Smooth muscle cell (in vitro differentiated cells): ENCODE data around the gene SERAC1. TPM values are rescaled to one million over a fixed set of nuclear protein-coding genes. Genes with fewer than 3 reads are reported as not detected.

Experiments
- DNase-seq: peaks from one replicate; lab custom pipeline; 2025; ENCODE audit not compliant: unreplicated experiment; lab: John Stamatoyannopoulos, UW
- H2AFZ ChIP-seq: fragments of 200-600 bp; sonication (generic); 2 replicates; pipeline ENCODE4 v1.6.0; 2016; ENCODE audit warnings: antibody characterized with exemption, low read depth, mild to moderate bottlenecking
- H3F3A ChIP-seq: fragments of 200-600 bp; sonication (generic); 2 replicates; pipeline ENCODE4 v1.6.0; 2017; ENCODE audit warnings: antibody characterized with exemption, low read depth
- H3K27ac ChIP-seq: fragments of 200-600 bp; sonication (generic); 2 replicates; pipeline ENCODE4 v1.5.1; 2016; ENCODE audit warnings: low read depth, mild to moderate bottlenecking
- H3K27me3 ChIP-seq: fragments of 200-600 bp; sonication (generic); 2 replicates; pipeline ENCODE4 v1.6.1; 2016; ENCODE audit warnings: low read depth, mild to moderate bottlenecking
- H3K36me3 ChIP-seq: fragments of 200-600 bp; sonication (generic); 2 replicates; pipeline ENCODE4 v1.5.1; 2016; ENCODE audit warnings: low read depth
- H3K4me1 ChIP-seq: fragments of 200-600 bp; sonication (generic); 2 replicates; pipeline ENCODE4 v1.5.1; 2016; ENCODE audit warnings: low read depth
- H3K4me2 ChIP-seq: fragments of 200-600 bp; sonication (generic); 2 replicates; pipeline ENCODE4 v1.6.0; 2016; ENCODE audit warnings: mild to moderate bottlenecking
- H3K4me3 ChIP-seq: fragments of 200-600 bp; sonication (generic); 2 replicates; pipeline ENCODE4 v1.5.1; 2016; ENCODE audit warnings: mild to moderate bottlenecking
- H3K79me2 ChIP-seq: fragments of 200-600 bp; sonication (generic); 2 replicates; pipeline ENCODE4 v1.6.0; 2016; ENCODE audit warnings: low read depth, mild to moderate bottlenecking
- H3K9ac ChIP-seq: fragments of 200-600 bp; sonication (generic); 2 replicates; pipeline ENCODE4 v1.6.0; 2016; ENCODE audit warnings: low read depth
- H3K9me3 ChIP-seq: fragments of 200-600 bp; sonication (generic); replicated peaks from 2 replicates; pipeline ENCODE4 v1.5.1; 2016; ENCODE audit warnings: low read depth
- H4K20me1 ChIP-seq: fragments of 200-600 bp; sonication (generic); 2 replicates; pipeline ENCODE4 v1.6.0; 2016; ENCODE audit warnings: low read depth
- CTCF ChIP-seq: fragments of 200-600 bp; sonication (generic); IDR thresholded peaks from 2 replicates; pipeline ENCODE4 v1.5.1; 2017; ENCODE audit warnings: borderline replicate concordance, mild to moderate bottlenecking, antibody characterized with exemption; ENCODE audit not compliant: insufficient read depth, poor library complexity, severe bottlenecking
- WGBS: methylation state at CpG from one replicate; pipeline ENCODE4 v1.1.7; 2016; ENCODE audit warnings: low lambda C conversion rate; 5-methylcytosine and 5-hydroxymethylcytosine counted together
- polyA plus RNA-seq: library from polyadenylated mRNA; unstranded; fragments of >200 nt; fragmentation: Nextera tagmentation; extraction: Ambion mirVana; gene quantifications from 2 replicates; pipeline ENCODE4 v1.2.1, GENCODE V29; 2016
- total RNA-seq: library from RNA; depleted of rRNA; stranded (reverse); fragments of >200 nt; gene quantifications from 2 replicates; pipeline ENCODE4 v1.2.3, GENCODE V29; 2014

Gene SERAC1
- total and polyA plus RNA-seq, 2 experiments from 2014 or later = 2.6 to 5.6 TPM

GRCh38 chr6:158131926-158132325 lies 36.1 kb downstream of the SERAC1 start:
- no peak overlapping the region for H3K27ac ChIP-seq
- no peaks in the 10 kb centered on the region for H3K27me3 ChIP-seq
- no peaks in the 10 kb centered on the region for H3F3A ChIP-seq
- peak; percentile 38 for TF ChIP-seq CTCF
- H3K4me2 ChIP-seq = no peak overlapping the region
- H3K4me1 ChIP-seq = no peaks in the 10 kb centered on the region
- 79% methylated on average over 1 of the region's 1 CpG for WGBS
- no peak overlapping the region for H3K9ac ChIP-seq
- no peaks in the 10 kb centered on the region for H3K79me2 ChIP-seq
- no peaks in the 10 kb centered on the region for H4K20me1 ChIP-seq
- H2AFZ ChIP-seq = no peak overlapping the region
- no peak for DNase-seq
- no peak overlapping the region for H3K4me3 ChIP-seq
- H3K9me3 ChIP-seq = no peaks in the 10 kb centered on the region
- no peaks in the 10 kb centered on the region for H3K36me3 ChIP-seq

- Histone ChIP-seq H3K36me3 (no peaks in the 10 kb centered on the region), H4K20me1 (no peaks in the 10 kb centered on the region), H3K27me3 (no peaks in the 10 kb centered on the region), H3K4me3 (no peak overlapping the region), H3K27ac (no peak overlapping the region), H2AFZ (no peak overlapping the region), H3K4me1 (peaks cover 3% of the 10 kb centered on the region), H3K4me2 (no peak overlapping the region), H3K9ac (no peak overlapping the region), H3K79me2 (no peaks in the 10 kb centered on the region), H3F3A (no peaks in the 10 kb centered on the region), H3K9me3 (no peaks in the 10 kb centered on the region)
- 98% methylated on average over 2 of the region's 2 CpGs for WGBS
- TF ChIP-seq CTCF = no peak
- no peak for DNase-seq
Observed at GRCh38 chr6:158125271-158125670, 42.8 kb downstream of the SERAC1 start.

GRCh38 chr6:158124288-158124687 lies 43.8 kb downstream of the SERAC1 start:
- no peak for DNase-seq
- Histone ChIP-seq H3K9me3 (no peaks in the 10 kb centered on the region), H3K36me3 (no peaks in the 10 kb centered on the region), H3K79me2 (no peaks in the 10 kb centered on the region), H3F3A (no peaks in the 10 kb centered on the region), H3K4me2 (no peak overlapping the region), H4K20me1 (no peaks in the 10 kb centered on the region), H3K9ac (no peak overlapping the region), H3K4me1 (peaks cover 3% of the 10 kb centered on the region), H3K4me3 (no peak overlapping the region), H3K27ac (no peak overlapping the region), H3K27me3 (no peaks in the 10 kb centered on the region), H2AFZ (no peak overlapping the region)
- no peak for TF ChIP-seq CTCF
- WGBS = 95% methylated on average over 1 of the region's 1 CpG

- Histone ChIP-seq H3K4me3 (no peak overlapping the region), H3K27ac (no peak overlapping the region), H3K9ac (no peak overlapping the region), H4K20me1 (no peaks in the 10 kb centered on the region), H3K36me3 (no peaks in the 10 kb centered on the region), H3F3A (no peaks in the 10 kb centered on the region), H3K27me3 (no peaks in the 10 kb centered on the region), H2AFZ (no peak overlapping the region), H3K9me3 (no peaks in the 10 kb centered on the region), H3K4me1 (peaks cover 3% of the 10 kb centered on the region), H3K79me2 (no peaks in the 10 kb centered on the region), H3K4me2 (no peak overlapping the region)
- TF ChIP-seq CTCF = no peak
- DNase-seq = no peak
- WGBS = 100% methylated on average over 2 of the region's 2 CpGs
Observed at GRCh38 chr6:158122048-158122447, 46.0 kb downstream of the SERAC1 start.
